Cardiac fibroblast (primary cell): ENCODE results near the gene SNAPC1.
A peak's percentile ranks its signal among the peaks of the same experiment; 100 is the strongest.

Experiments used
- DNase-seq, 2 donors: peaks; one replicate each; pipeline versions ENCODE4 v3.0.0 to v3.0.0-alpha.2; 2010; ENCODE audit warnings: low read depth in 2 of 2
- H3K4me3 ChIP-seq, 2 donors: replicated peaks in 1 of 2; 1 replicate in 1 of 2; 2 replicates in 1 of 2; pipeline ENCODE4 v1.5.1; 2011; ENCODE audit warnings: low read depth in 2 of 2, low read length in 2 of 2, mild to moderate bottlenecking in 2 of 2, moderate library complexity in 1 of 2
- TF ChIP-seq, protein P1 (sequence below): IDR thresholded peaks from one replicate; pipeline ENCODE4 v1.5.1; 2011; ENCODE audit warnings: low read depth, mild to moderate bottlenecking, low read length, inconsistent platforms

Gene SNAPC1

DNA sequence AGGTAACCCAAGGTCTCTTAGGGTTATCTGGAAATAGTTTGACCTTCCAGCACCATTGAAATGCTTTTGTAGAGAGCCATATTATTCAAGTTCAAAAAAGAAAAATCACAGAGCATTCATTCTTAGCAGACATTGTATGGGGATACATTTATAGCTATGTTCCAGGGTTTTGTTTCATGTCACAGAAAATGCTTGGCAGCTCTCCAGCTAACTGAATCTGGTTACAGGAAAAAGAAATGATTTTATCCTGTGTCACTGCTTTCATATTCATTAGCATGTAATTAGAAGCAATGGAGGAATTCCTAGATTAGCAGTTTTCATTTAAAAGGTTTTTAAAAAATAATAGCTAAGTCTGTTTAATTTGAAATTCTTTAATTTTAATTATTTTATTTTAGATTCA lies 78.9 kb downstream of the SNAPC1 start:
- H3K4me3 ChIP-seq, result no peak overlapping the region
- DNase-seq, result peak; percentile 40 to 52

More for the DNA sequence above, 78.9 kb downstream of the SNAPC1 start:
- TF ChIP-seq, protein P1, sequence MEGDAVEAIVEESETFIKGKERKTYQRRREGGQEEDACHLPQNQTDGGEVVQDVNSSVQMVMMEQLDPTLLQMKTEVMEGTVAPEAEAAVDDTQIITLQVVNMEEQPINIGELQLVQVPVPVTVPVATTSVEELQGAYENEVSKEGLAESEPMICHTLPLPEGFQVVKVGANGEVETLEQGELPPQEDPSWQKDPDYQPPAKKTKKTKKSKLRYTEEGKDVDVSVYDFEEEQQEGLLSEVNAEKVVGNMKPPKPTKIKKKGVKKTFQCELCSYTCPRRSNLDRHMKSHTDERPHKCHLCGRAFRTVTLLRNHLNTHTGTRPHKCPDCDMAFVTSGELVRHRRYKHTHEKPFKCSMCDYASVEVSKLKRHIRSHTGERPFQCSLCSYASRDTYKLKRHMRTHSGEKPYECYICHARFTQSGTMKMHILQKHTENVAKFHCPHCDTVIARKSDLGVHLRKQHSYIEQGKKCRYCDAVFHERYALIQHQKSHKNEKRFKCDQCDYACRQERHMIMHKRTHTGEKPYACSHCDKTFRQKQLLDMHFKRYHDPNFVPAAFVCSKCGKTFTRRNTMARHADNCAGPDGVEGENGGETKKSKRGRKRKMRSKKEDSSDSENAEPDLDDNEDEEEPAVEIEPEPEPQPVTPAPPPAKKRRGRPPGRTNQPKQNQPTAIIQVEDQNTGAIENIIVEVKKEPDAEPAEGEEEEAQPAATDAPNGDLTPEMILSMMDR, result no peak
